NCI-H128 (cell line): ENCODE results near the gene AMACR.
"Not testable (repeated sequence)": the region's sequence is repeated elsewhere in the genome, so short reads cannot be mapped to it uniquely, and the experiment has no call there.

Experiments
- DNase-seq: peaks from one replicate; lab custom pipeline; 2025; ENCODE audit not compliant: unreplicated experiment; lab: John Stamatoyannopoulos, UW

AMACR gene

DNA sequence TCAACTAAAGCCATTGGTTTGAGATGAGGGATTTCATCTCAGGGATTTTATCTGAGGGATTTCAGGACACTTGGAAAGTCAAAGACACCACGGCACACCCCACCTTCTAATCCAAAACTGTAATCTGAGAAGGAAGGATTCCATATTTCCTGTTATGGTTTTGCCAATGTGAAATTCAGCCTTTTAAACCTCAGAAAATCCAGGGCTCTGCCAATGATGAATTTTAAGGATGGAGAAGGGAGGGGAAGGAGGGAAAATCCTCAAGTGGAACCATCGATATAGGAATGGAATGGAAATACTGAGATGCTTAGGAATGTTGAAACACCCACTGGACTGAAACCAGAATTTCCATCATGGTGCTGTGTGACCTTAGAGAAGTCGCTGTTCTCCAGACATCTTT is 29.9 kb upstream of the AMACR start:
- DNase-seq, result no peak

- no peak for DNase-seq
Measured at GRCh38 chr5:34035756-34036155, 27.9 kb upstream of the AMACR start.

- DNase-seq, result no peak
Measured at GRCh38 chr5:34034534-34035327, 26.9 kb upstream of the AMACR start.

- DNase-seq, result no peak
Measured at GRCh38 chr5:34031966-34032365, 24.1 kb upstream of the AMACR start.

- no peak for DNase-seq
Measured at GRCh38 chr5:34031117-34031516, 23.3 kb upstream of the AMACR start.

DNA sequence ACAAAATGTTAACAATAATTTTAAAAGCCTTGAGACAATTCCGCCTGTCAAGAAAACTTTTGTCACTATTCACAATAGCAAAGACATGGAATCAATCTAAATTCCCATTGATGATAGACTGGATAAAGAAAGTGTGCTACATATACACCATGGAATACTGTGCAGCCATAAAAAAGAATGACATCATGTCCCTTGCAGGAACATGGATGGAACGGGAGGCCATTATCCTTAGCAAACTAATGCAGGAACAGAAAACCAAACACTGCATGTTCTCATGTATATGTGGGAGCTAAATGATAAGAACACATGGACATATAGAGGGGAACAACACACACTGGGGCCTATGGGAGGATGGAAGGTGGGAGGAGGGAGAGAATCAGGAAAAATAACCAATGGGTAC is 22.7 kb upstream of the AMACR start:
- not testable (repeated sequence) for DNase-seq

DNA sequence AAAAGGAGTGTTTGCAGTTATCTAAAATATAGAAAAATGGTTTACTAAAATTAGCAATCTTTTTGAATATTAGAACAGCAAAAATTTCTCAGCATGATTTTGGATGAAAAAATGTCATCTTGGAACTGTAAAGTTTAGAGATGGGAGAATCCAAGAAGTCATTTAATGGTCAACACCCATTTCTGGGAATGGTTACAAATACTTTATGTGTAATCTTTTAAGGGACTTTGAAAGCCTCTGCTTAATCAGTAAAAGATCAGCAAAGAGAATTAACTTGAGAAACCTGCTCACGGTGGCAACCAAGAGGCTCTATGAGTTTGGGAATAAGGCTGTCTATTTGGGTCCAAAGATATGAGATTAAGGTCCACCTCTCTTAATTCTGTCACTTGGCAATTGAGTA is 22.2 kb upstream of the AMACR start:
- DNase-seq, result no peak

- DNase-seq, result no peak
Measured at GRCh38 chr5:34028349-34028748, 20.5 kb upstream of the AMACR start.

- DNase-seq, result no peak
Measured at GRCh38 chr5:34026089-34026761, 18.4 kb upstream of the AMACR start.

DNA sequence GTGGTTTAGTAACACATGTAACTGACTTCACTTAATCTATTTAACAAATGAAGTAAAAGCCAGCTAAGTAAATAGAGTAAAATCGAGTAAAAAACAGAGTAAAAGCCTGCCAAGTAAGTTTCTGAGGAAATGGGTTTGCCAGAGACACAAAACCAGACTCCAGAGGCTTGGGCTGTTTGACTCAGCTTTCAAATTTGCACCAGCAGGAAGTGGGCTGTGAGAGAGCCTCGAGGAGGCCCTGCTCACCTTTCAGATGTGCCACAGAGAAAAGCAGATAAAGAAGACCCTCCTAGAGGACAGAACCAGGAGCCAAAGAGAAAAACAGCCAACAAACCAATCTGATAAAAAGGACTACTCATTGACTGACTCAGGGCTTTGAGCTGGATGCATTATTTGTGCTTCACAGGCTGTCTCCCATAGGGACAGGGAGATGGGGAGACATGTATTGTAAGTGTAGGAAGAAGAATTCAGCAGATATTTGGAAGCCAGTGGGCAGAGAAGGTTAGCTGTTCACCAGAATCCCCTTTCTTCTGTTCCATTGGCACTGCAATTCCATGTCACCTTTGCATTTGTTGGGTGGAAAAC is 14.4 kb upstream of the AMACR start:
- DNase-seq, result no peak

DNA sequence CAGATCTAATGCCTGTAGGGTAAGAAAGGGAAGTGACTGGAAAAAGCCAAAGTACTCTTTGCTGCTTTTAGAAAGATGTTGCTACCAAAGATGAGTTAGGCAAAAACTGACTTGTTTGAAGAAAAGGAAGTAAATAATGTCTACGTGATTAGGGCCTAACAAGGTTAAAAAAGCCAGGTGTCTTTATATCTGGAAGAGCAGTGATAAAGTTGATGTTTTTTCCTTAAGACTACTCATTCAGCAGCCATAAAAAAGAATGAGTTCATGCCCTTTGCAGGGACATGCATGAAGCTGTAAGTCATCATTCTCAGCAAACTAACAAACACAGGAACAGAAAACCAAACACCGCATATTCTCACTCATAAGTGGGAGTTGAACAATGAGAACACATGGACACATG is 13.5 kb upstream of the AMACR start:
- DNase-seq, result no peak

DNA sequence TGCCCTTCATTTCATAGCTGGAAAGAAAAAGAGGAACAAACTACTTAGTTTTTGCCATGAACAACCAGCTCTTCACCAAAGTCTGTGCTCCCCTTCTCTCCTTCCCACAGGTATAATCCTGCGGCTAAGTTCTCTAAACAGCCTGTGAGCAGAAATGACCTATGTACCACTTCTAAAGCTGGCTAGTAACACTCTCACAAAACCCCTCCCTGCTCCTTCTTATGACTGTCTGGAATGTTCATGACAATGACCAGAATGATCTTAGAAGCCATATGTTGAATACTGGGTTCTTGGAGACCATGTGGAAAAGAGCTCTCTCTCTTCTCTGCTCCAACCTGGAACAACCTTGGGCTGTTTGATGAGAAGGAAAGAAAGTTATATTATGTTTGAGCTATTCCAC is 12.9 kb upstream of the AMACR start:
- no peak for DNase-seq

GRCh38 chr5:34017254-34017653 is 9.4 kb upstream of the AMACR start:
- DNase-seq, result no peak

DNA sequence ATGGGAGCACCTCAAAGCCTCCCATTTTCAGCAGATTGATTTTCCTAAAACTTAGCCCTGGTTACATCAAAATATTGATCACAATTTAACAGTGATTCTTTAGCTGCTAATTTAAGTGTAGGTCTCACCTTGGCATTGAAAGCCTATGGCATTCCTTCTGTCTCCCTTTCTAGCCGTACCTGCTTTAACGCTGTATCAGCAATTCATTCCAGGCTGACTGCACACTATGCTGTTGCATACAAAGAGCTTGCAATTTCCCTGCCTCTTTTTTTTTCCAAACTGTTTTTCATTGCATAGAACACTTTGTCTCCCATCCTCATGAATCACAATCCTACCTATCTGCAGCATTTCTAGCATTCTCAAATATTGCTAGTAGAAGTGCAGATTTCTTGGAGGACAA is 8.9 kb upstream of the AMACR start:
- DNase-seq, result no peak

DNA sequence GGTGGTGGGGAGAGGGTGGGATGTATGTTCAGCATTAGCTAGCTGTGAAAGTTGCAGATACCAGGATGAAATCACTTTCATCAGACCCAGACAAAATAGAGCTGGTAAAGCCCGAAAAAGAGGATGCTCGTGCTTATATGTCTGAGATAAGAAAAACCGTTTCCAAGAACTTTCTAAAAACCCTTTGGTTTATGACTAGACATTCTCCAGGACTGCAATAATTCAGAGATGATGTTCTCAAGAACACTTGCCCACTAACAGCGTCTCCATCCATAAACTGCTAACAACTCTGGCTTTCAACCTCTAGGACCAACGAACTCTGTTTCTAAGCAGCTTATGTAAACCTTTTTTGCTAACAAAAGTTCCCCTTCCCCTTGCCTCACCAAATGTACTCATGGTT is 8.4 kb upstream of the AMACR start:
- DNase-seq, result no peak

DNA sequence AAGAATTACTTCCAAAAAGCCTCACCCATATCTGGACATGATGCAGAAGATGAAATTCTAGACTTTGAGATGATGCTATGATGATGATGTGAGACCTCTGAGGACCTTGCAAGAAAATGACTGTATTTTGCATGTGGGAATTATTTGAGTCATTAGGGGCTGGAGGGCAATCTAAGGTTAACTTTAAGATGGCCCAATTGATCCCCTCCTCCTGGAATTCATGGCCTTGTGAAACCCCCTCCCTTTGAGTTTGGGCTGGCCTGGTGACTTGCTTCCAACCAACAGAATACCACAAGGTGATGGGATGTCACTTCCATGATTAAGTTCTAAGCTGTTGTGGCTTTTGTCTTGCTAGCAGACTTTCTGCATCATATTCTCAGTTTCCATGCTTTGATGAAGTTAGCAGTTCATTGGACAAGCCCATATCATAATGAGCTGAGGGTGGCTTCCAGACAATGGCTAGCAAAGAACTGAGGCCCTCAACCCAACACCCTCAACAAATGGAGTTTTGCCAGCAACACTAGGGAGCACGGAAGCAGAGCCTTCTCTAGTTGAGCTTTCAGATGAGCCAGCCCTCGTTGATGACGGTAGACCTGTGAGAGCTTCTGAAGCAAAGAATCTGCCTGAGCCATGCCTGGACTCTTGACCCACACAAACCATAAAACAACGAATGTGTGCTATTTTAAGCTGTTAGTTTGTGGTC is 7.4 kb upstream of the AMACR start:
- no peak for DNase-seq

GRCh38 chr5:34014626-34015025 is 6.8 kb upstream of the AMACR start:
- no peak for DNase-seq

GRCh38 chr5:34013547-34013946 is 5.7 kb upstream of the AMACR start:
- DNase-seq, result no peak

GRCh38 chr5:34012791-34013190 is 4.9 kb upstream of the AMACR start:
- DNase-seq, result no peak

DNA sequence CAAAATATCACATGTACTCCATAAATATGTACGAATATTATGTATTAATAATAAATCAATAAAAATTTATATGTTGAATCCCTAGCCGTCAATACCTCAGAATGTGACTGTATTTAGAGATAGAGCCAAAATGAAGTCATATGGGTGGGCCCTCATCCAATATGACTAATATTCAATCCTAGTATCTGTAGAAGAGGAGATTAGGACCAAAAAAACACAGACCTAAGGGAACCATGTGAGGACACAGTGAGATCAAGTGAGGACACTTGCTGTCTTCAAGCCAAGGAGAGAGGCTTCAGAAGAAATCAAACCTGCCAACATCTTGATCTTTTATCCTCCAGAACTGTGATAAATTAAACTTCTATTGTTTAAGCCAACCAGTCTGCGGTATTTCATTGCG is 3.7 kb upstream of the AMACR start:
- DNase-seq, result no peak

DNA sequence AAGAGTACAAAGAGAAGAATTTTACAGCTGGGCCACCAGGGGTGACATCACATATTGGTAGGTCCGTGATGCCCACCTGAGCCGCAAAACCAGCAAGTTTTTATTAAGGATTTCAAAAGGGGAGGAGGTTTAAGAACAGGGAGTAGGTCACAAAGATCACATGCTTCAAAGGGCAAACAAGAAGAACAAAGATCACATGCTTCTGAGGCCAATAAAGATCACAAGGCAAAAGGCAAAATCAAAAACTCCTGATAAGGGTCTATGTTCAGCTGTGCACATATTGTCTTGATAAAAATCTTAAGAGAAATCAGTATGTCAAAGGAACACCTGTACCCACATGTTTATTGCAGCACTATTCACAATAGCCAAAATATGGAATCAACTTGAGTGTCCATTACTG is 2.3 kb upstream of the AMACR start:
- not testable (repeated sequence) for DNase-seq

DNA sequence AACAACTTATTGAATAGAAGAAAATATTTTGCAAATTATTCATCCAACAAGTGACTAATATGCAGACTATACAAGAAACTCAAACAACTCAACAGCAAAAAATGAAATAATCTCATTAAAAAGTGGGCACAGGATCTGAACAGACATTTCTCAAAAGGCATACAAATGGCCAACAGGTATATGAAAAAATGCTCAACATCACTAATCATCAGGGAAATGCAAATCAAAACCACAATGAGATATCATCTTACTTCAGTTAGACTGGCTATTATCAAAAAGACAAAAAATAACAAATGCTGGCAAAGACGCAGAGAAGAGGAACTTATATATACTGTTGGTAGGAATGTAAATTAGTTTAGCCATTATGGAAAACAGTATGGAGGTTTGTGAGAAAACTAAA is 1.8 kb upstream of the AMACR start:
- DNase-seq, result no peak
